H54 (cell line): Measurements from ENCODE around the gene PHGDH.
"Not testable (repeated sequence)": the region's sequence is repeated elsewhere in the genome, so short reads cannot be mapped to it uniquely, and the experiment has no call there.

ENCODE experiments used
- DNase-seq: peaks from one replicate; pipeline ENCODE4 v3.0.0; 2011; ENCODE audit warnings: low spot score, mixed read lengths; ENCODE audit not compliant: insufficient read length
- FAIRE-seq: peaks from 3 replicates; lab custom pipeline; 2011; peaks lifted over from hg19 to GRCh38; lab: Jason Lieb, UNC
- POLR2A ChIP-seq: IDR thresholded peaks from 2 replicates; pipeline ENCODE4 v1.6.1; 2011; ENCODE audit warnings: low read depth, mild to moderate bottlenecking, low read length

Gene PHGDH

GRCh38 chr1:119682141-119682540, 29.6 kb upstream of the PHGDH start:
- TF ChIP-seq POLR2A = no peak
- DNase-seq (no peak), FAIRE-seq (no peak)

- DNase-seq = no peak
- FAIRE-seq = no peak
- no peak for TF ChIP-seq POLR2A
These were observed 27.8 kb upstream of the PHGDH start for GRCh38 chr1:119683893-119684292.

- no peak for TF ChIP-seq POLR2A
- DNase-seq = no peak
- FAIRE-seq = no peak
These were observed 25.1 kb upstream of the PHGDH start for GRCh38 chr1:119686661-119687060.

GRCh38 chr1:119687434-119688079, 24.2 kb upstream of the PHGDH start:
- no peak for TF ChIP-seq POLR2A
- DNase-seq (no peak), FAIRE-seq (peak; percentile 48)

GRCh38 chr1:119688810-119689209, 22.9 kb upstream of the PHGDH start:
- no peak for FAIRE-seq
- TF ChIP-seq POLR2A = no peak
- DNase-seq = no peak

GRCh38 chr1:119689511-119689910, 22.2 kb upstream of the PHGDH start:
- FAIRE-seq (no peak), DNase-seq (no peak)
- TF ChIP-seq POLR2A = no peak

- not testable (repeated sequence) for DNase-seq, FAIRE-seq
These were observed 14.9 kb upstream of the PHGDH start for GRCh38 chr1:119696863-119697262.

GRCh38 chr1:119697598-119697997, 14.1 kb upstream of the PHGDH start:
- no peak for DNase-seq
- FAIRE-seq = no peak
- no peak for TF ChIP-seq POLR2A

GRCh38 chr1:119700326-119700725, 11.4 kb upstream of the PHGDH start:
- FAIRE-seq = no peak
- DNase-seq = no peak
- TF ChIP-seq POLR2A = no peak

- no peak for FAIRE-seq
- no peak for TF ChIP-seq POLR2A
These were observed 10.1 kb upstream of the PHGDH start for GRCh38 chr1:119701659-119702058.

GRCh38 chr1:119702384-119702783, 9.3 kb upstream of the PHGDH start:
- TF ChIP-seq POLR2A = no peak
- FAIRE-seq (peak; percentile 79), DNase-seq (no peak)

More at GRCh38 chr1:119701659-119702058, 10.1 kb upstream of the PHGDH start:
- no peak for DNase-seq

GRCh38 chr1:119703666-119704450, 7.9 kb upstream of the PHGDH start:
- FAIRE-seq = no peak
- no peak for TF ChIP-seq POLR2A
- no peak for DNase-seq

- FAIRE-seq, DNase-seq: not testable (repeated sequence)
These were observed 5.1 kb upstream of the PHGDH start for GRCh38 chr1:119706599-119706998.

- not testable (repeated sequence) for FAIRE-seq, DNase-seq
These were observed 354 bp upstream of the PHGDH start for GRCh38 chr1:119711356-119711803.
